Cortex of kidney (tissue), 1 donor: Measurements from ENCODE around the gene CLDND2.
"Not testable (repeated sequence)": the region's sequence is repeated elsewhere in the genome, so short reads cannot be mapped to it uniquely, and the experiment has no call there.

Source experiments
- DNase-seq: peaks from one replicate; lab custom pipeline; 2025; lab: John Stamatoyannopoulos, UW

The CLDND2 gene, protein sequence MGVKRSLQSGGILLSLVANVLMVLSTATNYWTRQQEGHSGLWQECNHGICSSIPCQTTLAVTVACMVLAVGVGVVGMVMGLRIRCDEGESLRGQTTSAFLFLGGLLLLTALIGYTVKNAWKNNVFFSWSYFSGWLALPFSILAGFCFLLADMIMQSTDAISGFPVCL

DNA sequence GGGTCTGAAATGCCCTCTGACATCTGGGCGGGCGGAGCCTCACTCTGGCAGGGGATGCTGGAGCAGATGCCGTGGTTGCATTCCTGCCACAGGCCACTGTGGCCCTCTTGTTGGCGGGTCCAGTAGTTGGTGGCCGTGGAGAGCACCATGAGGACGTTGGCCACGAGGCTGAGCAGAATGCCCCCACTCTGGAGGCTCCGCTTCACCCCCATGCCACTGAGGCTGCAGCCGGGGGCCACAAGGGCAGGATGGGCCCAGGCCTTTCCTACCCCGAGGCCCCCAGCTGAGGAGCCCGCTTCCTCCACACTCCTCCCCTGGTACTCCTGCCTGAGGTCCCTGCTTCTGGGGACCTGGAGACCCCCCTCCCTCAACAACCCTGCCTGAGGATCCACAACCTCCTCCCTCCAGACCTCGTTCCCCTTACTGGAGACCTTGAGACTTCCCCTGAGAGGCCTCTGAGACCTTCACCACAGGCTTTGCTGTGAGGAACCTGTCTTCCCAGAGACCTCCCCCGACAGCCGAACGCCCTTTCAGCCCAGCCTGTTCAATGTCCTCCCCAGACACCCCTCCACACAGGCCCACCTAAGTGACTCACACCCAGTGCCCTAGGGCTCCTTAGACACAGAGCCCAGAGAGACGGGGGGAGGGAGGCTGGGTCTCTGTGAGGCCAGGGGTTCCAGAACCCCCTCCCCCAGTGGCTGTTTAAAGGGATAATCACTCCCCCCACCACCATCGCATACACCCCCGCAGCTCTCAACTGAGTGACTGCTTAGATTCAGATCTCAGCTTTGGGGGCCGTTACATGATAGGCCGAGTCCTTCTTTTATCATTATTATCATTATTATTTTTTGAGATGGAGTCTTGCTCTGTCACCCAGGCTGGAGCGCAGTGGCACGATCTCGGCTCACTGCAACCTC lies at the start of gene CLDND2:
Gene CLDND2 (minus strand): TSS at position 638 of the 917 bp plus-strand sequence. CDS start 426 bp downstream, at position 212.
- DNase-seq: no peak

DNA sequence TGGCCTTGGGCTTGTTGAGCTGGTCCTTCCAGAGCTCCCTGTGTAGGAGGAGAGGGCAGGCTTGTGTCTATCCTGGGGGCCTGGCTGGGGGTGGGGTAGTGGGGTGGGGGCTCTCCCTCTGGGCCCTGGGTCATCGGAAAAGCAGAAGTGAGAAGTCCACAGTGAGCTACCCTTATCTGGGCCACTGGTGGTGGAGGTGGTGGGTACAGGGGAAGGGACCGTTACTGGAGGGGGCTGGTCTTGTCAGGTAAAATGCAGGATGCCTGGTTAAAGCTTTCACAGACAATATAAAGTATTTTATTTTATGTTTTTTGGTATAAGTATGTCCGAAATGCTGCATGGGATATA lies 49.0 kb upstream of the CLDND2 start:
- DNase-seq: no peak

DNA sequence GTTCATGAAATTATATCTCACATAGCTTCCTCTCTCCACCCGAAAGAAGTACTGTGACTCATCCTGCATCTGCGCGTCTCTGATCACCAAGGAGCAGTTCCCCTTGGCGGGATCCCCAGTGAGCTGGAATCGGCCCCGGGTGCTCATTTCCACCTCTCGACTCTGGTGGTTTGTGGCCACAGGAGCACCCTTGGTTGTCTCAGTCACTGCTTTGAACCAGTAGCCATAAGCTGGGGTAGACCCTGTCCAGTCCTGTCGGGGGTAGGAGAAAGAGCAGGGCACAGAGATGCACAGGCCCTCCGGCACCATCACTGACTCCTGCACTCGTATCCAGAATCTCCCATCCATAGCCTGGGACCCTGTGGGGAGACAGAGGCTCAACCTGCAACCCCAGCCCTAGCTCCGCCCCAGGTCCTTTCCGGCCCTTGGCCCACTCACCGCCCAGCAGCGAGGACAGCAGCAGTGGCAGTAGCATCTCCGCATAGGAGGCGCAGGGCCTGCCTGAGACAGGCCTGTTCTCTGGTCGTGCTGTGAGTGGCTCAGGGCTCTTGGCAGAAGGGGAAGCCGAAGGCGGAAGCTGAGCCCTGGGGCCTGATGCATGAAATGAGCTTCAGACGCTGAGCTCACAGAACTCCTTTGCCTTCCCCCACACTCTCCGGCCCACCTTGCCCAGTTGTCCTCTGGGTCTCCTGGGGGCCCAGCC lies 48.5 kb upstream of the CLDND2 start, which contains the start of gene SIGLEC10:
Gene SIGLEC10 (minus strand): TSS at position 536 of the 703 bp plus-strand sequence. CDS start 61 bp downstream, at position 475.
- DNase-seq: no peak

DNA sequence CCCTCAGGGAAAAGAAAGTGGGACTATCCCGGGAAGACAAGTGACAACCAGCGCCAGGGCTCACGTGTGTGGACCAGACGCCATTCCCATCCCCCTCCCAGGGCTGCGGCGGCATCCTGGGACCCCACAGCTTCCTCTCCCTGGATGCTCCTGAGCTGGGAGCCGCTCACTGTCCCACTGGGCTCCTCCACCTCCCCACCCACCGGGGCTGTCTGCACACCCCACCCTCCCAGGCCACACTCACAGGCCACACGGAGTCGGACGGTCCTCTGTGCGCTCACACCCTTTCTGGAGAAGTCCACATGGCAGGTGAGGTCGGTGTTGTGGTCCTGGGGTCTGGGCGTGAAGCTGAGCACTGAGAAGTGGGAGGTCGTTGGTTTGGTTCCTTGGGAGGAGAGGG lies 47.6 kb upstream of the CLDND2 start:
- DNase-seq: not testable (repeated sequence)

DNA sequence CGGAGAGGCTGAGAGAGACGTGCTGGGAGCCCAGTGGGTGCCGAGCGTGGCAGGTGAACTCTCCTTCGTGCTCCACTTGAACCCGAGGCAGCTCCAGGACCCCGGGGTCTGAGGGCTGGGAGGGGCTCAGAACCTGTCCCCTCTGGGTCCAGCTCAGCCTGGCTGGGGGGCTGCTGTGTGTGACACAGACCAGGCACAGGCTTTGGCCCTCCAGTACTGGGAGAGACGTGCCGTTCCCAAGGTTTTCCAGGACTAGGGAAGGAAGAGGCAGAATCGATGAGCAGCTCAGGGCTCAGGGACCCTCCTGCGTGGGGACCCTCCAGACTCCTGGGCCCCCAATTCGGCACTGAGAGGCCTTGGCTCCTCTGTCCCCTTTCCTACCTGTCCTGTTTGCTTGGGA lies 46.4 kb upstream of the CLDND2 start:
- no peak for DNase-seq

DNA sequence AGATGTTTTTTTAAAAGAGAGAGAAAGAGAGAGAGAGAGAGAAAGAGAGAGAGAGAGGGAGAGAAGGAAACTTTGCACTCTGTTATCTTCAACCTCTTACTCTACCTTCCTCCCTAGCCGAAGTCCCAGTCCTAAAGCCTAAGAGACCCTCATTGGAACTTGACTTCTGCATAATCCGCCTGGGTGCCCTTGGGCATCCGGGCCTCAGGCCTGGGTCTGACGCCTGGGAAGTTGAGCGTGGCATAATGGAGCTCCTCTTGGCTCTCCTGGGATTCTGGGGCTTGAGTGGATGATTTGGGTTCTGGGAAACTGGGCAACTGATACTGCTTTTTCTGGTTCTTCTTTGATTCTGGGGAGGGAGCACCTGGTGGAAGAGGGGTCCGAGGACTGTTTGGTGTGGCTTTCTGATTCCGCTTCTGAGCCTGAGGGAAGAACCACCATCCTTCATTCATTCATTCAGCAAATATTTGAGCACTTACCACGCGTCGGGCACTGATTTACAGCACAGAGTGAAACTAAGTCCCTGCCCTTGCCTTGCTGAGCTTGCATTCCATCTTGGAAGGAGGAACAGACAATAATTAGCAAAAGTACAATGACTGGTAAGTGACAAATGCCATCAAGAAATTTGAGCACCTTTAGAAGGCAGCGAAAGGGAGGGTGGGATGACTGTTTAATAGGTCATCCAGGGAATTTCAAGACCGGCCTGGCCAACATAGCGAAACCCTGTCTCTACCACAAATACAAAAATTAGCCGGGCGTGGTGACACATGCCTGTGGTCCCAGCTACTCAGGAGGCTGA lies 42.3 kb upstream of the CLDND2 start:
- DNase-seq: no peak

DNA sequence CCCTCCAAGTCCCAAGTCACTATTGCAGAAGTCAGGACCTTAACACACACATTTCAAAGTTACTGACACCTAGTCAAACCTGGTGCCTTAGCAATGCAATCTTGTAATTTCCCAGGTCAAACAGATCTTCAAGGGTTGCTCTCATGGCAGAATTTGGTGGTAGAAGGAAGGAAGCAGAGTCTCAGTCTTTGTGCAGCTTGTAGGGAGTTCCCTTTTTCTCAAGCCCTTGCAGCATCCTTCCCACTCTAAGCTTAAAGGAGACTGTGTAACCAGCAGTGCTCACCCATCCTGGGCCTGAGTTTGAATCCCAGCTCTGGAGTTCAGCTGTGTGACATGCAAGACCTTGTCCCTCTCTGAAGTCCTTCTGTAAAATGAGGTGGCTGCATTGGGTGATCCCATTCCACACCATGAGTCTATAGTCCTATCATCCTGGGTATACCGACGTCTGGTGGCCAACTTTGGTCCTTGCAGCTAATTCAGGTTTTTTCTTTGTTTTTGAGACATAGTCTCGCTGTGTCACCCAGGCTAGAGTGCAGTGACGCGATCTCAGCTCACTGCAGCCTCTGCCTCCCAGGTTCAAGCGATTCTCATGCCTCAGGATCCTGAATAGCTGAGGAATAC lies 38.8 kb upstream of the CLDND2 start:
- no peak for DNase-seq

DNA sequence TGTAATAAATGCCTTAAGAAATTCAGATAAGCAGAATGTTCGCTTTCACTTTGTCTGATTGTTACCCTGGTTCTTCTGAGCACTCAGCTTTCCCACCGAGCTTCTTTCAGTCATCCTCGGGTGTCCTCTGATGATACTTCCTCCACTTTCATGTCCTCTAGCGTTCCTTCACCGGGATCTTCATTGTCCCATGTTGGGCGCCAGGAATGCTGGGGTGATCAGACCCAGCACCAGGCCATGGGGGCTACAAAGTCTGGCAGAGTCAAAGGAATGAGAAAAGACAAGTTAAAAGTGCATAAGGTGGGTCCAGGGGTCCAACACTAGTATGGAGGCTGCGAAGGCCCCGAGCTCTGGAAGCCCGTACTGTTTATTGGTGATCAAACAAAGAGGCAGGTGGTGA lies 33.3 kb upstream of the CLDND2 start:
- no peak for DNase-seq

DNA sequence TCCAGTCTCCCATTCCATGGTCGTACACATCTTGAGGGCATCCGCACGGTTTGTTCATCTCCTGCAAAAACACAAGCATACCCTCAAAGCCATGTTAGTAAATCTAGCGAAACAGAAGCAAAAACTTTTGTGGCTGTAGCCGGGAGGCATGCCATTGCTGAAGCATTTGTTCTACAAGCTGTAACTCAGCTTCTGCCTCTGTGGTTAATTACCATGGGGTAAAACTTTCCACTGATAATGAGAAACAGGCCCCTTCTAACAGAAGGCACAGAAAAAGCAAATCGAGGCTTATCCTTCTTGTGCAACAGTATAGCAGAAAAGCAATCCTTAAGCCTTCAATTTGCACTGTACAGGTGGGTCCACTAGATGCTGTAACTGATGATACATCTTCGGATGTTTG lies 31.1 kb upstream of the CLDND2 start:
- not testable (repeated sequence) for DNase-seq

DNA sequence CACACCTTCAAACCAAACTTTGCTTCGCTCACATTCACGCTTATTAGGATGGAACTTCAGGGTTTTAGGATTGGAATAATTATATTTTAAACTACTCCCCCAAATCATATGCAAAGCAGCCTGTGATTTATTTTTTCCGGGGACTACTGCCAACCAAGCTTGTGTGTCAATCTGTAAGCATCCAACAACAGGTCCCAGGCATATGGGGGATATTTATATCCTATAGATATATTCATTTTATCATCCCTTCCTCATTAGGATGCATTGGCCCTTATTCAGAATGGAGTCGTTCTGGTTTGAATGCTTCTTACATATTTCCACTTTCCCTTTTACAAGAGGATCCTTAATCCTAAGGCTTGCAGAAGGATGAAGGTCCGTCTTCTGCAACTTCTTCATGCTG lies 30.4 kb upstream of the CLDND2 start:
- no peak for DNase-seq

DNA sequence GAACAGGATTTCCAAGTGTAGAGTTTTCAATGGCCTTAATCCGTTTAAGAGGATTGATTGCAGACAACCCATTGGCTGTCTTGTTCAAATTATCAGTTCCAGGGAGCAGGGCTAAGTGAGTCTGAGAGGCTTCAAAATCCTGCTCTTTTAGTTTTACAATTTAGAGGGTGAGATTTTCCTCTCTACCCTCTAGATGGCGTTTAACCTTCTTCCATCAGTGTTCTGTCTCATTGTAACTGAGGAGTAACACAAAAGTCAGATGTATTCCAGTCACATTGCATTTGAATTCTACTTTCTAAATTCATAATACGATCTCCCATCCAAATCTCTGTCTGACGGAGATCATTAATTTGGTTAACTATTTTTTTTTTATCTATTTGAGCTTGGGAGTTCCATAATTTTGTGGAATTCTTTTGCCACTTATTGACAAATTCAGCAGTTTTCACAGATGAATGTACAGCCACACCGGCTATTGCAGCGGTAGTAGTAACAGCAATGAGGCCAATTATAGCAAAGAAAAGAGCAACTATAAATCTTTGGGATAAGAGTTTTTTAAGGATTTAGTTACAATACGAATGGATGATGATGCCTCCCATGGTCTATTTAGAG lies 29.4 kb upstream of the CLDND2 start:
- DNase-seq: no peak

DNA sequence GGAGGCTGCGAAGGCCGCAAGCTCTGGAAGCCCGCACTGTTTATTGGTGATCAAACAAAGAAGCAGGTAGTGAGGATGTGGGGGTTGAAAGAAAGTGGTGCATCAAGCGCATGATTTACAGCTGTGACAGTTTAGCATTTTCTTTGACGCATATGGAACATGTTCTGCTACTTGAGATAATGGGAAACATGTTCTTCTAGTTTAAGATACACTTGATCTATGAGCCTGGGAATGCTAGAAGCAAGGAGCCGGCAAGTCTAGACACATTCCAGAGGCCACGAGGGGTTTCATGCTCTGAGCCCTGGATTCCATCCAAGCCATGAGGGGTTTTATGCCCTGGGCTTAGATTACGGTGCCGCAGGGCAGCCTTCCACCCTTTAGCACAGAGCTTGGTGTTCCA lies 28.6 kb upstream of the CLDND2 start:
- not testable (repeated sequence) for DNase-seq

DNA sequence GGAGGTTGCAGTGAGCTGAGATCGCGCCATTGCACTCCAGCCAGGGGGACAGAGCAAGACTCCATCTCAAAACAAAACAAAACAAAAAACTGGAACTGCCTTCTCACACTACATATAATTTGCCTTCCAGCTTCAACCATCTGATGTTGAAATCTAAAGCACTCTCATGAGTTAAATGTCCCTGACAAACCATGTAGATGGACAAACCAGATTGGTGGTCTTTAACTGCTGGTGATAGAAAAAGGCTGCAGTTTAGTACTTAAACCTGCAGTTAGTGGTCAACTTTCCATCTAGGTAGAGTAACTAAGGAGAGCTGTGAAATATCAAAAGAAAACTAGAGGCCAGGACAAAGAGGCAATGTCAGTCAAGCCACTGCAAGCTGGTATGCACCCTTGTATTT lies 27.4 kb upstream of the CLDND2 start:
- no peak for DNase-seq

DNA sequence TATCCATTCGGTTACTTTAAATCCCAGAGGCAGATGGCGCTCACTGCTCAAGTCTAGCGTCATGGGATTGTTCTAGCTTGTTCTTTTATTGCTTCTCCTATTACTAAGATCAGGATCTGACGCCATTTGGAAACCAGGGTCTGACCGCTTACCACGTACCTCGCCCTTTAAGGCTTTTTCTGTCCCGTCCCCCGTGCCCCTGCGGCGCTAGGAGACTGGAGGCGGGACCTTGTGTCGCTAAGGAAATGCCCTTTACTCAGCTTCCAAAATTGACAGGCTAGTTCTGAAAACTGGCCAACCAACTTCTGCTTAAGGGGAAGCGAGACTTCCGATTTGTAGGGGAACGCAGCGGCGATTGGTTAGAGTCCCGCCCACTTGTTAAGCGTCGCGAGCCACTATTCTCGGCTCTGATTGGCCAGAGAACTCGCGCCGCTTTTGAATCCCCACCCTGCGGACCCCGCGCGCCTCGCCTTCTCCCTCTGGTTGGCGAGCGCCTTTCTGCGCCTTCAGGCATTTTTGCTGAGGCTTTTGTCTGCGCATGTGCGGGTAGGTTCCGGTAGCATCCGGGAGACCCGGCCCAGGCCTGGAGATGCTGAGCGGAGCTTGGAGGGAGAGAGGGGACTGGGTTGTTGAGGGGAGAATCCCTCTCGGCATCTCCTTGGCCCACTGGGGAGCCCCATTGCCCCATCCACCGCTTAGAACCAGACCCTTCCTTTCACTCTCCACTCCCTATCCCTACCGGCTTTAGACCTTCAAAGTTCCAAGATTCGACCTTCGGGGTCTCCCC lies 25.4 kb upstream of the CLDND2 start:
- DNase-seq: no peak

DNA sequence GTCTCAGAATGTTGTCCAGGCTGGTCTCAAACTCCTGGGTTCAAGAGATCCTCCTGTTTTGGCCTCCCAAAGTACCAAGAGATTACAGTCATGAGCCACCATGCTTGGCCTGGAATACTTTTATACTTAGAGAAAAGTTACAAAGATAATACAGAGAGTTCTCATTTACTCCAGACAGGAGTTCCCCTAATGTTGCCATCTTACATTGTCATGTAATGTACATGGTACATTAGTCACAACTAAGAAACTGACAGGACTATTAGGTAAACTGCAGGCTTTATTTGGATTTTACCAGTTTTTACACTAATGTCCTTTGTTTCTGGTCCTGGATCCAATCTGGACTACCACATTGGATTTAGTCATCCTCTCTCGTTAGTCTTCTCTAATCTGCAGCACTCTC lies 23.9 kb upstream of the CLDND2 start:
- no peak for DNase-seq

DNA sequence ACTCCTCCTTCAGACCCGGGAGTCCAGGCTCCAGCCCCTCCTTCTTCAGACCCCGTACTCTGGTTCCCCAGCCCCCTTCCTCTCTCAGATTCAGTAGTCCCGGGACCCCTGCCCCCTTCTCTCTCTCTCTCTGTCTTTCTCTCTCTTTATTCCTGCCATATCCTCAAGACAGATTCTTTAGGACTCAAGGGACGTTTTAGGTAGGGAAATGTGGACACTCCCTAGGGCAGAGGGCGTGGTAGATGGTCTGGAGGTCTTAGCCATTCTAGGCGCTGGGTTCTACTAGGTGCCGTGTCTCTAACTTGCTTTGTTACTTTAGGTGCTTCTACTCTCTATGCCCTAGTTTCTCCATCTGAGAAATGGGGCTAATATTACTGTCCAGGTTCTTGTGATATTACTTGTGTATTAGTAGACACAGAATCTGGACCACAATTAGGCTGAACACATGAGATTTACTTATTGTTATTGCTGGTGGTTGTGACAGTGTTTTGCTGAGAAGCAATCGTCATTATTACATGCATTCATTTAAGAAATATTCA lies 22.3 kb upstream of the CLDND2 start:
- no peak for DNase-seq

DNA sequence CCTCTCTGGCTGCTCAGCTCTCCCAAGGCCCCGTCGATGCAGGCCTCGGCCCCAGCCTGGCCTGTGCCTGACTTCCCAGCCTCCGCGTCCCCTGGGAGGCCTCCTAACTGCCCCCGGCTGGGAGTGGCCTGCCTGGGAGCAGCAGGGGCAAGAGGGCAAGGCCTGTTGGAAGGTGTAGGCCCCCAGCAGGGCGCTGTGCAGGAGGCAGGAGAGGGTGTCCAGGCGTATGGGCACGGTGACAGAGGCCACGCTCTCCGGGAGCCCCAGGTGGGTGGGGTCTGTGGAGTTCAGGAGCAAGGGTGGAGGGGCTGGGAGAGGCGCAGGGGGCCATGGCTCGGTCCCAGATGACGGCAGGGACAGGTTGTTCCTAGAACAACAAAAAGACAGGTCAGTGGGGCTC lies 20.3 kb upstream of the CLDND2 start:
- DNase-seq: no peak

DNA sequence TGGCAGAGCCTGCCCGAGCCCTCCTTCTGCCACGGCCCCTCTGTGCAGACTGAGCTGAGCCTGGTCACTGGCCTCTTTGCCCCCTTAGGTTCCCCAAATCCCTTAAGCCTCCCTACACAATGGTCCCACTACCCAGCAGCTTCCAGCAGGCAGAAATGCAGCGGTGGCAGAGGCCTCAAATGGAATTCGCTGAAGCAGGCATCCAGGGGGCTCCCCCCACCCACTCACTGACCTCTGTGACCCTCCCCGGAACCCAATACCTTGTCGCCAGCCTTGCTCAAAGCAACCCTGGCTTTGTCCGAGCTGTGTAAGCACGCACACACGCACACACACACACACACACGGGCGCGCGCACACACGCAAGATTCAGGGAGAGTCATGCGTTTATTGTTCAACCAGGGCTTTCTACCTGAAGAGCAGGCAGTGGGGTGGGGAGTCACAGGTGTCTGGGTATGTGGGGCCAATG lies 19.2 kb upstream of the CLDND2 start, which contains the start of gene LIM2:
Gene LIM2 (minus strand): TSS at position 51 of the 466 bp plus-strand sequence. CDS start 531 bp downstream, outside the sequence.
- DNase-seq: no peak

DNA sequence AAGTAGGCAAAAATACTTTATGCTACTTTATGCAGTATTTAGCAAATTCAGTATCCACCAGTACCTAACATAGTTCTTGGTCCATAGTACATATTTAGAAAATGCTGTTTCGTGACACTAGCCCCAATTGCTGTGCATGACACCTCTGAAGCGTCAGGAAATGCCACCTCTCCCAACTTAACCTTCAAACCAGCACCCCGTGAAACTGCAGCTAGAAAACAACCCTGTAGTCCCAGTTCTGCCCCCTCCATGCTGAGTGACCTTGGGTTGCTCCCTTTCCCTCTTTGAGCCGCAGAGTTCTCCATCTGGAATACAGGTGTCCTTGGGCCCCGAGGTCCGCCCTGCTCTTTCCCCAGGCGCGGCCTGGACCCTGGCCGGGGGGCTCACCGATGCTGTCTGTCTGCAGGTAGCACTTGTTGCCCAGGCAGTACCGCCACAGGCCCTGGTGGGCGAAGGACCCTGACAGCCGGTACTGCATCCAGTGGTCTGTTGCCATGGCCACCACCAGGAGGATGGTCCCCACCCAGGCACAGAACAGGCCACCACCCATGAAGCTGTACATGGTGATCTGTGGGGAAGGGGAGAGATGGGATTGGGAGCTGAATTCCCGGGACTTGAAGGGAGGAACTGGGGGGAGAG lies 18.2 kb upstream of the CLDND2 start:
- no peak for DNase-seq
